ENCODE data around the gene HIF1A. TPM values are rescaled to one million over a fixed set of nuclear protein-coding genes. Genes with fewer than 3 reads are reported as not detected.

HIF1A gene
- total and polyA plus RNA-seq, 2 donors (not counting 1 experiment from before 2014, with no cell fraction given) = 332 to 407 TPM

- TF ChIP-seq CTCF (conservative IDR thresholded peaks at IDR 0.05 in 1 of 2, IDR thresholded peaks at IDR 0.05 in 1 of 2; ENCODE audit: low read depth in 1 of 2, low read length in 2 of 2) = no peak
- TF ChIP-seq EZH2 (IDR thresholded peaks at IDR 0.05; ENCODE audit: low read length, missing control alignments) = no peak
- Histone ChIP-seq H3K4me1 (ENCODE audit: control insufficient read depth, extremely low read depth, insufficient read depth, low read length) (no peaks in the 10 kb centered on the region), H2AFZ (ENCODE audit: low read length) (no peak overlapping the region), H3K27me3 (ENCODE audit: control insufficient read depth, insufficient read depth, low read length) (no peaks in the 10 kb centered on the region), H3K4me3 (replicated peaks in 1 of 4; ENCODE audit: control extremely low read depth in 1 of 4, insufficient read depth in 1 of 4, low read depth in 3 of 4, low read length in 4 of 4) (no peak overlapping the region), H3K9me3 (ENCODE audit: control insufficient read depth, insufficient read depth, low read depth, low read length) (no peaks in the 10 kb centered on the region), H3K36me3 (ENCODE audit: control insufficient read depth, insufficient read depth, low read length) (no peaks in the 10 kb centered on the region), H4K20me1 (ENCODE audit: control insufficient read depth, extremely low read depth, insufficient read depth, low read length) (no peaks in the 10 kb centered on the region), H3K27ac (ENCODE audit: insufficient read depth, low read length) (no peak overlapping the region), H3K79me2 (ENCODE audit: control insufficient read depth, insufficient read depth, low read length) (peaks cover 6% of the 10 kb centered on the region), H3K9ac (ENCODE audit: insufficient read depth, low read length) (no peak overlapping the region), H3K4me2 (ENCODE audit: extremely low read depth, insufficient read depth, low read length) (no peak overlapping the region)
- no peak for DNase-seq (ENCODE audit: low read depth in 2 of 2)
These were observed 4.3 kb upstream of the HIF1A start for GRCh38 chr14:61690982-61691381.

- H3K4me3 ChIP-seq (replicated peaks in 1 of 4; ENCODE audit: control extremely low read depth in 1 of 4, insufficient read depth in 1 of 4, low read depth in 3 of 4, low read length in 4 of 4) = no peak overlapping the region
- H2AFZ ChIP-seq (ENCODE audit: low read length) = no peak overlapping the region
- no peak for DNase-seq (ENCODE audit: low read depth in 2 of 2)
- TF ChIP-seq EZH2 (IDR thresholded peaks at IDR 0.05; ENCODE audit: low read length, missing control alignments) = no peak
- TF ChIP-seq CTCF (conservative IDR thresholded peaks at IDR 0.05 in 1 of 2, IDR thresholded peaks at IDR 0.05 in 1 of 2; ENCODE audit: low read depth in 1 of 2, low read length in 2 of 2) = no peak
- H4K20me1 ChIP-seq (ENCODE audit: control insufficient read depth, extremely low read depth, insufficient read depth, low read length) = no peaks in the 10 kb centered on the region
- no peaks in the 10 kb centered on the region for H3K27me3 ChIP-seq (ENCODE audit: control insufficient read depth, insufficient read depth, low read length)
- no peak overlapping the region for H3K4me2 ChIP-seq (ENCODE audit: extremely low read depth, insufficient read depth, low read length)
- no peaks in the 10 kb centered on the region for H3K4me1 ChIP-seq (ENCODE audit: control insufficient read depth, extremely low read depth, insufficient read depth, low read length)
- H3K36me3 ChIP-seq (ENCODE audit: control insufficient read depth, insufficient read depth, low read length) = no peaks in the 10 kb centered on the region
- no peaks in the 10 kb centered on the region for H3K9me3 ChIP-seq (ENCODE audit: control insufficient read depth, insufficient read depth, low read depth, low read length)
- H3K27ac ChIP-seq (ENCODE audit: insufficient read depth, low read length) = no peak overlapping the region
- peaks cover 12% of the 10 kb centered on the region for H3K79me2 ChIP-seq (ENCODE audit: control insufficient read depth, insufficient read depth, low read length)
- no peak overlapping the region for H3K9ac ChIP-seq (ENCODE audit: insufficient read depth, low read length)
These were observed 3.8 kb upstream of the HIF1A start for GRCh38 chr14:61691495-61691894.

- DNase-seq (ENCODE audit: low read depth in 2 of 2) = no peak
- no peaks in the 10 kb centered on the region for H3K9me3 ChIP-seq (ENCODE audit: control insufficient read depth, insufficient read depth, low read depth, low read length)
- no peak overlapping the region for H3K27ac ChIP-seq (ENCODE audit: insufficient read depth, low read length)
- H3K4me2 ChIP-seq (ENCODE audit: extremely low read depth, insufficient read depth, low read length) = no peak overlapping the region
- no peak overlapping the region for H3K9ac ChIP-seq (ENCODE audit: insufficient read depth, low read length)
- H3K79me2 ChIP-seq (ENCODE audit: control insufficient read depth, insufficient read depth, low read length) = peaks cover 37% of the 10 kb centered on the region
- peaks cover under 1% of the 10 kb centered on the region for H3K36me3 ChIP-seq (ENCODE audit: control insufficient read depth, insufficient read depth, low read length)
- H3K4me1 ChIP-seq (ENCODE audit: control insufficient read depth, extremely low read depth, insufficient read depth, low read length) = no peaks in the 10 kb centered on the region
- TF ChIP-seq CTCF (conservative IDR thresholded peaks at IDR 0.05 in 1 of 2, IDR thresholded peaks at IDR 0.05 in 1 of 2; ENCODE audit: low read depth in 1 of 2, low read length in 2 of 2) (no peak), EZH2 (IDR thresholded peaks at IDR 0.05; ENCODE audit: low read length, missing control alignments) (no peak)
- H4K20me1 ChIP-seq (ENCODE audit: control insufficient read depth, extremely low read depth, insufficient read depth, low read length) = no peaks in the 10 kb centered on the region
- no peak overlapping the region for H2AFZ ChIP-seq (ENCODE audit: low read length)
- no peaks in the 10 kb centered on the region for H3K27me3 ChIP-seq (ENCODE audit: control insufficient read depth, insufficient read depth, low read length)
- H3K4me3 ChIP-seq (replicated peaks in 1 of 4; ENCODE audit: control extremely low read depth in 1 of 4, insufficient read depth in 1 of 4, low read depth in 3 of 4, low read length in 4 of 4) = no peak overlapping the region
These were observed 1.3 kb upstream of the HIF1A start for GRCh38 chr14:61694039-61694438.
